Measurements from ENCODE around the gene DHCR24. TPM values are rescaled to one million over a fixed set of nuclear protein-coding genes. Genes with fewer than 3 reads are reported as not detected.
A peak's percentile ranks its signal among the peaks of the same experiment; 100 is the strongest.
"Not testable (repeated sequence)": the region's sequence is repeated elsewhere in the genome, so short reads cannot be mapped to it uniquely, and the experiment has no call there.

Gene DHCR24
- total RNA-seq, 2 experiments from 2014 or later: 114 to 115 TPM

DNA sequence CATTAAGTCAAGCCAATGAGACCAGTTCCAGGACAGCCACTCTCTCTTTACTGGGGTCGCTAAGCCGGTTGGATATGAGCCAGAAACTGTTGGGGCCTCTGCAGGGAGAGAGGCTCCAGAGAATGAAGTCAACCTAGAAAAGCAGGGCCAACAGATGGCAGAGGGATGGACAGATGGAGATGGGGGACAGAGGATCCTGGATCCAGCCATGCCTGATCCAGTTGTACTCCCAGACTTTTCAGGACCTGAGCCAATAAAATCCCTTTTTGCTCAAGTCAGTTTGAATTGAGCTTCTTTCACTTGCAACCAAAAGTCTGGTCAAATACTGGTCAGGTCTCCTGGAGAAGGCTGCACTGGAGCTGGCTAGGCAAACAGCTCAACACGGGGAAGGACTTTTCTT is 2.2 kb downstream of the DHCR24 start:
- no peak for DNase-seq
- peaks cover 15% of the 10 kb centered on the region for H3K27me3 Mint-ChIP-seq
- peaks cover 61% of the 10 kb centered on the region for H3K4me1 Mint-ChIP-seq
- no peak overlapping the region for H3K27ac Mint-ChIP-seq
- ChIA-PET POLR2A (interaction anchor here (1.0 to 1.9 kb wide), 3 partner anchors 11 to 831 kb away, joined by 4 to 6 read pairs (median 5); partner anchors contain the start of genes TCEANC2, TMEM59 and TTC22), CTCF (interaction anchor here (1.4 to 4.0 kb wide), 3 partner anchors 11 to 75 kb away, joined by 3 to 19 read pairs (median 5); no protein-coding TSS in a partner anchor)
- H3K36me3 Mint-ChIP-seq (ENCODE audit: low read depth): peaks cover 51% of the 10 kb centered on the region
- peak overlapping the region; percentile 31 for H3K4me3 Mint-ChIP-seq
- H3K9me3 Mint-ChIP-seq: no peaks in the 10 kb centered on the region

DNA sequence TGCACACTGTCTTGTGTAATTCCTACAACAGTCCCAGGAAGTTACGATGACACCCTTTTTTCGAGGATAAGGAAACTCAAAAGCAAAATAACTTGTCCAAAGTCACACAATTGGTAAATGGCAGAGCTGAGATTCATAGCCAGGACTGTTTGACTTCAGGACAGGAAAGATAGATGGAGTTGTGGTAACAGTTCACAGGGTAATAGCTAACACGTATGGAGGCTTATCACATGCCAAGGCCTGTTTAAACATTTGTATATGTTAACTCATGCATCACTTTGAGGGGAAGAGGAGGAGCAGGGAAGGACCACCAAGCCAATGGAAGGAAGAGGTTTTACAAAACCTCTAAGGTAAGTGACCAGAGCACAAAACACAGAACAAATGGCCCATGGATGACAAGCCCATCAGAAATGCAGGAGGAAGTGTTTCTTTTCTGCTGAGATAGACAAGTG is 2.8 kb downstream of the DHCR24 start:
- ChIA-PET CTCF (no interaction called here), POLR2A (interaction anchor here (1.0 to 1.7 kb wide), 2 partner anchors 10 to 831 kb away, joined by 4 to 5 read pairs; partner anchors contain the start of genes TCEANC2 and TMEM59)
- peaks cover 61% of the 10 kb centered on the region for H3K4me1 Mint-ChIP-seq
- peaks cover 57% of the 10 kb centered on the region for H3K36me3 Mint-ChIP-seq (ENCODE audit: low read depth)
- H3K27ac Mint-ChIP-seq: no peak overlapping the region
- peaks cover 11% of the 10 kb centered on the region for H3K27me3 Mint-ChIP-seq
- no peak for DNase-seq
- no peaks in the 10 kb centered on the region for H3K9me3 Mint-ChIP-seq
- no peak overlapping the region for H3K4me3 Mint-ChIP-seq

- no peaks in the 10 kb centered on the region for H3K9me3 Mint-ChIP-seq
- ChIA-PET CTCF (no interaction called here), POLR2A (no interaction called here)
- H3K27me3 Mint-ChIP-seq: peaks cover 7% of the 10 kb centered on the region
- peaks cover 63% of the 10 kb centered on the region for H3K36me3 Mint-ChIP-seq (ENCODE audit: low read depth)
- H3K4me3 Mint-ChIP-seq: no peak overlapping the region
- H3K4me1 Mint-ChIP-seq: peaks cover 64% of the 10 kb centered on the region
- no peak overlapping the region for H3K27ac Mint-ChIP-seq
- DNase-seq: no peak
Measured at GRCh38 chr1:54883349-54884102, 3.5 kb downstream of the DHCR24 start.

DNA sequence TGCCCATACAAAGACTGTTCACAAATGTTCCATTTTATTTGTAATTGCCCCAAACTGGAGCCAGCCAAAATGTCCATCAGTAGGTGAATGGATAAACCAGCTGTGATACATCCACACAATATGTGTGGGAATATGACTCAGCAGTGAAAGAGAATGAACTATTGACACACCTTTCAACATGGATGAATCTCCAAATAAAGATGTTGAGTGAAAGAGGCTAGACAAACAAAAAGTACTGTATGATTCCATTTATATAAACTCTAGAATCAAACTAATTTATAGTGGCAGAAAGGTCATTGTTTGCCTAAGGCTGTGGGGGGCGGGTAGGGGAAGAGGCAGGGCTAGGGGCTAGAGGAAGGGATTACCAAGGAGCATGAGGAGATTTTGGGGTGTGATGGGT is 4.5 kb downstream of the DHCR24 start:
- CTCF ChIA-PET: no interaction called here
- POLR2A ChIA-PET: no interaction called here
- Mint-ChIP-seq H3K36me3 (ENCODE audit: low read depth) (peaks cover 67% of the 10 kb centered on the region), H3K4me3 (no peak overlapping the region), H3K27me3 (no peaks in the 10 kb centered on the region), H3K27ac (no peak overlapping the region), H3K9me3 (no peaks in the 10 kb centered on the region), H3K4me1 (peaks cover 57% of the 10 kb centered on the region)
- DNase-seq: no peak

DNA sequence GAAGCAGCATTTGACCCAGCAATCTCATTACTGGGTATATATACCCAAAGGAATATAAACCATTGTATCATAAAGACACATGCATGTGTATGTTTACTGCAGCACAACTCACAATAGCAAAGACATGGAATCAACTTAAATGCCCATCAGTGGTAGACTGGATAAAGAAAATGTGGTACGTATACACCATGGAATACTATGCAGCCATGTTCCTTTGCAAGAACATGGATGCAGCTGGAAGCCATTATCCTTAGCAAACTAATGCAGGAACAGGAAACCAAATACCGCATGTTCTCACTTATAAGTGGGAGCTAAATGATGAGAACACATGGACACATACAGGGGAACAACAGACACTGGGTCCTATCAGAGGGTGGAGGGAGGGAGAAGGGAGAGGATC is 5.4 kb downstream of the DHCR24 start:
- CTCF ChIA-PET, H3K9me3 Mint-ChIP-seq, H3K27me3 Mint-ChIP-seq, DNase-seq, POLR2A ChIA-PET, H3K4me3 Mint-ChIP-seq, H3K27ac Mint-ChIP-seq: not testable (repeated sequence)
- Mint-ChIP-seq H3K36me3 (ENCODE audit: low read depth) (peaks cover 71% of the 10 kb centered on the region), H3K4me1 (peaks cover 56% of the 10 kb centered on the region)

GRCh38 chr1:54879872-54880271 is 7.1 kb downstream of the DHCR24 start:
- Mint-ChIP-seq H3K9me3 (no peaks in the 10 kb centered on the region), H3K4me3 (no peak overlapping the region), H3K27ac (no peak overlapping the region), H3K27me3 (no peaks in the 10 kb centered on the region), H3K4me1 (peaks cover 42% of the 10 kb centered on the region), H3K36me3 (ENCODE audit: low read depth) (peaks cover 74% of the 10 kb centered on the region)
- no peak for DNase-seq
- ChIA-PET CTCF (interaction anchor here (0.8 to 1.8 kb wide), 2 partner anchors 65 to 142 kb away, joined by 4 to 6 read pairs; no protein-coding TSS in a partner anchor), POLR2A (no interaction called here)

DNA sequence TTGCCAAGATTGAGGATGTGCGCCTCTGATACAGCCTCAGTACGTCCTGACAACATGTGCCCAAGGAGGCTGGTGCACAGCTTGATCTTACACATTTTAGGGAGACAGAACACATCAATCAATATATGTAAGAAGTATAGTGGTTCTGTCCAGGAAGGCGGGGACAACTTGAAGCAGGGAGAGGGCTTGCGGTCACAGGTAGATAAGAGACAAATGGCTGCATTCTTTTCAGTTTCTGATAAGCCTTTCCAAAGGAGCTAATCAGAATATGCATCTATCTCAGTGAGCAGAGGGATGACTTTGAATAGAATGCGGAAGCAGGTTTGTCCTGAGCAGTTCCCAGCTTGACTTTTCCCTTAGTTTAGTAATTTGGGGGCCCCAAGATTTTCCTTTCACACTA is 10.2 kb downstream of the DHCR24 start:
- no peak overlapping the region for H3K27ac Mint-ChIP-seq
- ChIA-PET POLR2A (no interaction called here), CTCF (no interaction called here)
- H3K9me3 Mint-ChIP-seq: no peaks in the 10 kb centered on the region
- no peaks in the 10 kb centered on the region for H3K27me3 Mint-ChIP-seq
- peaks cover 17% of the 10 kb centered on the region for H3K4me1 Mint-ChIP-seq
- H3K36me3 Mint-ChIP-seq (ENCODE audit: low read depth): peaks cover 63% of the 10 kb centered on the region
- H3K4me3 Mint-ChIP-seq: no peak overlapping the region
- DNase-seq: no peak

DNA sequence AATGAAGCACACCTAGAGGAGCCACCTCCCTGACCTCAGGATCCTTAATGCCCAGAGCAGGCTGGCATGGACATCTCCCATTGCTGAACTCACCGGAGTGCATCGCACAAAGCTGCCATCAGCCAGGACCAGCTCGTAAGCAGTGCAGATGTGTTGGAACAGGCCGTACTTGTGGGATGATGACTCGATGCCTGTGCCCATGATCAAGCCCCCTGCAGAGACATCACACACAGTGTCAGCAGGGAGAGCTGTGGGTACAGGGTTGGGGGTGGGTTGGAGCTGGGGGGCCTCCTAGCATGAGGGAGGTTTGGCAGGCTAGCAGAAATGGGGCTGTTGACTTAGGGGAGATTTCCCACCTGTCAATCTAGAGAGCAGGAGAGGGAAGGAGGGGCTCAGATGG is 12.0 kb downstream of the DHCR24 start:
- Mint-ChIP-seq H3K9me3 (no peaks in the 10 kb centered on the region), H3K4me1 (peaks cover 10% of the 10 kb centered on the region), H3K4me3 (no peak overlapping the region), H3K36me3 (ENCODE audit: low read depth) (peaks cover 68% of the 10 kb centered on the region), H3K27ac (no peak overlapping the region), H3K27me3 (no peaks in the 10 kb centered on the region)
- no peak for DNase-seq
- ChIA-PET CTCF (interaction anchor here (1.4 to 1.5 kb wide), 2 partner anchors 10 to 12 kb away, joined by 3 to 4 read pairs; partner anchors contain the start of gene DHCR24), POLR2A (no interaction called here)

DNA sequence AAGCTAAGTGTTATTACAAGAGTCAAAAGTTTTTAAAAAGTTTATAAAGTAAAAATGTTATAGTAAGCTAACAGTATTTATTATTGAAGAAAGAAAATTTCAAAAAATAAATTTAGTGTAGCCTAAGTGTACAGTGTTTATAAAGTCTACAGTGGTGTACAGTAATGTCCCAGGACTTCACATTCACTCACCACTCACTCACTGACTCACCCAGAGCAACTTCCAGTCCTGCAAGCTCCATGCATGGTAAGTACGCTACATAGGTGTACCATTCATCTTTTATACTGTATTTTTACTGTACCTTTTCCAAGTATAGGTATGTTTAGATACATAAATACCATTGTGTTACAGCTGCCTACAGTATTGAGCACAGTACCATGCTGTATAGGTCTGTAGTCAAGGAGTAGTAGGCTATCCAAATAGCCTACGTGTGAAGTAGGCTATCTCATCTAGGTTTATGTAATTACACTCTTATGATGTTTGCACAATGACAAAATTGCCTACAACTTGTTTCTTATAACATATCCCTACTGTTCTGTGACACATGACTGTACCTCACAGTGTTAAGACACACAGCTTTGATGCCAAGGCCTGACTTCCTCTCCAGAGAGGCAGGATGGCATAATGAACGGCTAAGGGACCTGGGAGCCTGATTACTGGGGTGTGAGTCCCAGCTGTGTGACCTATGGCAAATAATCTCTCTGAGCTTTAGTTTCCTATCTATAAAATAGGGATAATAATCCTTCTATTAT is 12.7 kb downstream of the DHCR24 start:
- H3K9me3 Mint-ChIP-seq: no peaks in the 10 kb centered on the region
- H3K4me1 Mint-ChIP-seq: peaks cover 7% of the 10 kb centered on the region
- H3K27me3 Mint-ChIP-seq: no peaks in the 10 kb centered on the region
- DNase-seq: no peak
- no peak overlapping the region for H3K4me3 Mint-ChIP-seq
- ChIA-PET POLR2A (interaction anchor here (1.7 kb wide), 1 partner anchor 11 kb away, joined by 5 read pairs; no protein-coding TSS in a partner anchor), CTCF (interaction anchor here (0.9 to 1.5 kb wide), 3 partner anchors 11 to 73 kb away, joined by 3 to 4 read pairs (median 4); partner anchors contain the start of genes DHCR24 and TTC22)
- no peak overlapping the region for H3K27ac Mint-ChIP-seq
- peaks cover 63% of the 10 kb centered on the region for H3K36me3 Mint-ChIP-seq (ENCODE audit: low read depth)

GRCh38 chr1:54872036-54872331 is 15.0 kb downstream of the DHCR24 start:
- no peak overlapping the region for H3K27ac Mint-ChIP-seq
- ChIA-PET POLR2A (interaction anchor here (1.0 kb wide), 1 partner anchor 24 kb away, joined by 3 read pairs; no protein-coding TSS in a partner anchor), CTCF (interaction anchor here (1.8 kb wide), 1 partner anchor 14 kb away, joined by 7 read pairs; the partner anchor contains the start of gene DHCR24)
- peaks cover 64% of the 10 kb centered on the region for H3K36me3 Mint-ChIP-seq (ENCODE audit: low read depth)
- H3K4me3 Mint-ChIP-seq: no peak overlapping the region
- peaks cover 2% of the 10 kb centered on the region for H3K4me1 Mint-ChIP-seq
- no peaks in the 10 kb centered on the region for H3K27me3 Mint-ChIP-seq
- no peaks in the 10 kb centered on the region for H3K9me3 Mint-ChIP-seq
- DNase-seq: no peak

- no peak for DNase-seq
- no peaks in the 10 kb centered on the region for H3K4me1 Mint-ChIP-seq
- H3K27ac Mint-ChIP-seq: no peak overlapping the region
- ChIA-PET CTCF (interaction anchor here (1.8 kb wide), 1 partner anchor 15 kb away, joined by 7 read pairs; the partner anchor contains the start of gene DHCR24), POLR2A (interaction anchor here (1.0 kb wide), 1 partner anchor 23 kb away, joined by 3 read pairs; no protein-coding TSS in a partner anchor)
- H3K9me3 Mint-ChIP-seq: no peaks in the 10 kb centered on the region
- H3K36me3 Mint-ChIP-seq (ENCODE audit: low read depth): peaks cover 61% of the 10 kb centered on the region
- no peak overlapping the region for H3K4me3 Mint-ChIP-seq
- no peaks in the 10 kb centered on the region for H3K27me3 Mint-ChIP-seq
Measured at GRCh38 chr1:54871275-54872035, 15.5 kb downstream of the DHCR24 start.

- H3K9me3 Mint-ChIP-seq: no peaks in the 10 kb centered on the region
- H3K4me1 Mint-ChIP-seq: no peaks in the 10 kb centered on the region
- no peak overlapping the region for H3K4me3 Mint-ChIP-seq
- ChIA-PET CTCF (no interaction called here), POLR2A (no interaction called here)
- H3K27me3 Mint-ChIP-seq: no peaks in the 10 kb centered on the region
- H3K36me3 Mint-ChIP-seq (ENCODE audit: low read depth): peaks cover 65% of the 10 kb centered on the region
- DNase-seq: no peak
- no peak overlapping the region for H3K27ac Mint-ChIP-seq
Measured at GRCh38 chr1:54870869-54871268, 16.1 kb downstream of the DHCR24 start.
